Measurements from ENCODE around the gene PYM1.
"Not testable (repeated sequence)": the region's sequence is repeated elsewhere in the genome, so short reads cannot be mapped to it uniquely, and the experiment has no call there.

Gene PYM1

GRCh38 chr12:55908726-55909512 is 18.8 kb downstream of the PYM1 start:
- DNase-seq: no peak

- no peak for DNase-seq
Measured at GRCh38 chr12:55906056-55906455, 21.6 kb downstream of the PYM1 start.

GRCh38 chr12:55901881-55902490 is 25.7 kb downstream of the PYM1 start:
- no peak for DNase-seq

GRCh38 chr12:55899082-55899481 is 28.6 kb downstream of the PYM1 start:
- no peak for DNase-seq

GRCh38 chr12:55893723-55894122 is 34.0 kb downstream of the PYM1 start:
- DNase-seq: no peak

- no peak for DNase-seq
Measured at GRCh38 chr12:55891310-55891709, 36.4 kb downstream of the PYM1 start.

- no peak for DNase-seq
Measured at GRCh38 chr12:55885113-55885512, 42.6 kb downstream of the PYM1 start.

GRCh38 chr12:55877824-55878223 is 49.9 kb downstream of the PYM1 start:
- DNase-seq: no peak

- DNase-seq: no peak
Measured at GRCh38 chr12:55875704-55876467, 51.8 kb downstream of the PYM1 start.

GRCh38 chr12:55874443-55874842 is 53.3 kb downstream of the PYM1 start:
- DNase-seq: no peak

GRCh38 chr12:55866454-55867004 is 61.2 kb downstream of the PYM1 start:
- DNase-seq: not testable (repeated sequence)

- DNase-seq: no peak
Measured at GRCh38 chr12:55865327-55865726, 62.4 kb downstream of the PYM1 start.

- not testable (repeated sequence) for DNase-seq
Measured at GRCh38 chr12:55862931-55863330, 64.8 kb downstream of the PYM1 start.

GRCh38 chr12:55862286-55862685 is 65.4 kb downstream of the PYM1 start:
- DNase-seq: no peak

- no peak for DNase-seq
Measured at GRCh38 chr12:55861871-55862270, 65.8 kb downstream of the PYM1 start.

- DNase-seq: no peak
Measured at GRCh38 chr12:55861396-55861795, 66.3 kb downstream of the PYM1 start.

GRCh38 chr12:55852740-55853139 is 75.0 kb downstream of the PYM1 start:
- DNase-seq: no peak
